Measurements from ENCODE around the gene NR1D1.

NR1D1 gene

DNA sequence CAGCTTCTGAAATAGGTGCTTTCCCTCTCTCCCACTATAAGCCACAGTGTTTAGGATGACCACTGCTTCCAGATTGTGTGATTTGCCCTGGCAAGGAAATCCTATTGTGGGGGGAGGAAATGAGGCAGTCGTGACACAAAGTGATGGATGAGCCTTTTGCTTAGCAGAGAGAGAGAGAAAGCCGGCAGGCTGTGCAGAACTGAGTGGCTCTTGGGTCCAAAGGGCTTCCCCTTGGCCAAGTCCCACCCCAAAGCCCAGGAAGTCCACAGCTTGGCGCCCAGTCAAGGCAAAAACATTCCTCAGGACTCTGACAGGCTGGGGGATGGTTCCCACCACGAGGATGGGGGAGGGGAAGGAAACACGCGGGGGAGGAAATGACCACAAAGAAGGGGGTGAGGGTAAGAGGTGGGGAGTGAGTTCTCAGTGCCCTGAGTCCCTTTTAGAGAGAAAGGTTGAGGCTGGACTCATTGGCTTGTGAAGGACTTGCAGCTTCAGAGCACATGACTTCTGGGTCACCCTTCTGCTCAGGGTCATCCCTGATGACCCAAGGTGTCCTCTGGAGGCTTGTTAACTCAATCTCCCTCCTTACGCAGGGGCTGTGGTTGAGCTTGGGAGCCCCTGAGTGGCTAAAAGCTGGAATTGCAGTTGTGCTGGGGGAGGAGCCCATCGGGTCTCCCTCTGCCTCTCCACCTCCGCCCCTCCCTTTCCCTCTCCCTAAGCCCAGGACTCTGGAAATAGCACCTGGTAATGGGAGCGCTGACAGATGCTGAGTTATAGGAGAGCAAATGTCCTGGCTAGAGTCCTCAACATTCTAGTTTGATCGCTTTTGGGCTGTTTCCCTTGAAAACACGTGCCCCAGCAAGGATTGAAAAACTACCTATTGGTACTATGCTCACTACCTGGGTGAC lies 11.1 kb upstream of the NR1D1 start:
- TF ChIP-seq, protein P1, sequence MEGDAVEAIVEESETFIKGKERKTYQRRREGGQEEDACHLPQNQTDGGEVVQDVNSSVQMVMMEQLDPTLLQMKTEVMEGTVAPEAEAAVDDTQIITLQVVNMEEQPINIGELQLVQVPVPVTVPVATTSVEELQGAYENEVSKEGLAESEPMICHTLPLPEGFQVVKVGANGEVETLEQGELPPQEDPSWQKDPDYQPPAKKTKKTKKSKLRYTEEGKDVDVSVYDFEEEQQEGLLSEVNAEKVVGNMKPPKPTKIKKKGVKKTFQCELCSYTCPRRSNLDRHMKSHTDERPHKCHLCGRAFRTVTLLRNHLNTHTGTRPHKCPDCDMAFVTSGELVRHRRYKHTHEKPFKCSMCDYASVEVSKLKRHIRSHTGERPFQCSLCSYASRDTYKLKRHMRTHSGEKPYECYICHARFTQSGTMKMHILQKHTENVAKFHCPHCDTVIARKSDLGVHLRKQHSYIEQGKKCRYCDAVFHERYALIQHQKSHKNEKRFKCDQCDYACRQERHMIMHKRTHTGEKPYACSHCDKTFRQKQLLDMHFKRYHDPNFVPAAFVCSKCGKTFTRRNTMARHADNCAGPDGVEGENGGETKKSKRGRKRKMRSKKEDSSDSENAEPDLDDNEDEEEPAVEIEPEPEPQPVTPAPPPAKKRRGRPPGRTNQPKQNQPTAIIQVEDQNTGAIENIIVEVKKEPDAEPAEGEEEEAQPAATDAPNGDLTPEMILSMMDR (IDR thresholded peaks at IDR 0.05; ENCODE audit: low read length), result peak; percentile 71
- TF ChIP-seq EZH2 (IDR thresholded peaks at IDR 0.05; ENCODE audit: borderline replicate concordance, low read length), result no peak
- peak overlapping the region; percentile 40 for H3K4me2 ChIP-seq (ENCODE audit: low read length)
- no peaks in the 10 kb centered on the region for H3K9me3 ChIP-seq (ENCODE audit: low read length)
- no peak overlapping the region for H3K27ac ChIP-seq (ENCODE audit: low read depth, low read length, poor library complexity, severe bottlenecking)
- no peaks in the 10 kb centered on the region for H3F3A ChIP-seq (ENCODE audit: insufficient read depth, low read length)
- no peaks in the 10 kb centered on the region for H4K20me1 ChIP-seq (ENCODE audit: insufficient read depth, low read length)
- H3K36me3 ChIP-seq (ENCODE audit: insufficient read depth, low read length), result no peaks in the 10 kb centered on the region
- H3K27me3 ChIP-seq (ENCODE audit: insufficient read depth, low read length), result no peaks in the 10 kb centered on the region
- no peak overlapping the region for H3K4me3 ChIP-seq (ENCODE audit: low read depth, low read length, poor library complexity, severe bottlenecking)
- H3K4me1 ChIP-seq (ENCODE audit: insufficient read depth, low read length, severe bottlenecking), result peaks cover 47% of the 10 kb centered on the region
- H3K79me2 ChIP-seq (ENCODE audit: insufficient read depth, low read length), result no peaks in the 10 kb centered on the region
- H2AFZ ChIP-seq (ENCODE audit: low read length), result no peak overlapping the region
- H3K9ac ChIP-seq (ENCODE audit: low read length), result no peak overlapping the region; the same call in 1 of the 2 replicates
- H3K9me2 ChIP-seq (ENCODE audit: low read depth, low read length), result no peaks in the 10 kb centered on the region

DNA sequence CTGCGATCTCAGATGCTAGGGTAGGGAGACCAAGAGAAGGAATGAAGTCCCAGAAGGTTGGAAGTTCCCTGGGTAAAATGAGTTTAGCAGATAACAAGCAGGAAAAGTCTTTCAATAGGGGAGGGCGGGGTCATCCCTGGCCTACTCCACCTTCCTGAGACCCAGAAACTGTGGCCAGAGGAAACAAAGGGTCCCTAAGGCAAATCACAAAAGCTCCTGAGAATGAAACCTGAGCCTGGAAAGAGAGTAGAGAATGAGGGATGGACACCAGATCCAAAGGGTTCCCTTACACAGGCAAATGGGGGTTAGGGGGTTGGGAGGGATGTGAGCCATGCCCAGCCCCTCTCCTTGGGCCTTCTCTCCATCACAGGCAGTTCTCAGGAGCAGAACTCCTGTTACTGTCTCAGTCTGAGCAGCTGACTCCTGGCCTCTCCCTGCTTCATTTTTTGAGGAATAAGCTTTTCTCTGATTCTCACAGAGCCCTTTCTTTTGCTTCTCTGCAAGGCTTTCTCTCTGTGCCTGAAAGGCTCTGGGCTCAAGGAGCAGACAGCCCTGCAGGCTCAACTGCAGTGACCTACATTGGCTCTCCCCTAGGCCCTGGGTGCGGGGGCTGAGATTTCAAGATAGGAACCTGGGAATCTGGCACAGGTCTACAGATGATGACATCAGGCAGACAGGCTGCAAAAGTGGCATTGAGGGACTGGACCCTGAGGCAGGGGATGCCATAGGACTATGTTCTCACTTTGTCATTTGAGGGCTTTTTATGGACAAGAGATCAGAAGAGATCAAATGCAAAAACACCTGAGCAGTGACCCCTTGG lies 9.8 kb upstream of the NR1D1 start:
- no peaks in the 10 kb centered on the region; the same call in 1 of the 2 replicates for H3K27me3 ChIP-seq (ENCODE audit: insufficient read depth, low read length)
- no peaks in the 10 kb centered on the region for H3K36me3 ChIP-seq (ENCODE audit: insufficient read depth, low read length)
- H2AFZ ChIP-seq (ENCODE audit: low read length), result no peak overlapping the region
- peaks cover 47% of the 10 kb centered on the region for H3K4me1 ChIP-seq (ENCODE audit: insufficient read depth, low read length, severe bottlenecking)
- H3K9me3 ChIP-seq (ENCODE audit: low read length), result no peaks in the 10 kb centered on the region
- no peak overlapping the region for H3K9ac ChIP-seq (ENCODE audit: low read length)
- no peaks in the 10 kb centered on the region for H4K20me1 ChIP-seq (ENCODE audit: insufficient read depth, low read length)
- H3K79me2 ChIP-seq (ENCODE audit: insufficient read depth, low read length), result no peaks in the 10 kb centered on the region
- H3K4me3 ChIP-seq (ENCODE audit: low read depth, low read length, poor library complexity, severe bottlenecking), result no peak overlapping the region
- no peak overlapping the region for H3K4me2 ChIP-seq (ENCODE audit: low read length)
- no peaks in the 10 kb centered on the region for H3K9me2 ChIP-seq (ENCODE audit: low read depth, low read length)
- H3F3A ChIP-seq (ENCODE audit: insufficient read depth, low read length), result no peaks in the 10 kb centered on the region
- no peak for TF ChIP-seq EZH2 (IDR thresholded peaks at IDR 0.05; ENCODE audit: borderline replicate concordance, low read length)
- TF ChIP-seq, protein P1 (IDR thresholded peaks at IDR 0.05; ENCODE audit: low read length), result no peak
- H3K27ac ChIP-seq (ENCODE audit: low read depth, low read length, poor library complexity, severe bottlenecking), result no peak overlapping the region

DNA sequence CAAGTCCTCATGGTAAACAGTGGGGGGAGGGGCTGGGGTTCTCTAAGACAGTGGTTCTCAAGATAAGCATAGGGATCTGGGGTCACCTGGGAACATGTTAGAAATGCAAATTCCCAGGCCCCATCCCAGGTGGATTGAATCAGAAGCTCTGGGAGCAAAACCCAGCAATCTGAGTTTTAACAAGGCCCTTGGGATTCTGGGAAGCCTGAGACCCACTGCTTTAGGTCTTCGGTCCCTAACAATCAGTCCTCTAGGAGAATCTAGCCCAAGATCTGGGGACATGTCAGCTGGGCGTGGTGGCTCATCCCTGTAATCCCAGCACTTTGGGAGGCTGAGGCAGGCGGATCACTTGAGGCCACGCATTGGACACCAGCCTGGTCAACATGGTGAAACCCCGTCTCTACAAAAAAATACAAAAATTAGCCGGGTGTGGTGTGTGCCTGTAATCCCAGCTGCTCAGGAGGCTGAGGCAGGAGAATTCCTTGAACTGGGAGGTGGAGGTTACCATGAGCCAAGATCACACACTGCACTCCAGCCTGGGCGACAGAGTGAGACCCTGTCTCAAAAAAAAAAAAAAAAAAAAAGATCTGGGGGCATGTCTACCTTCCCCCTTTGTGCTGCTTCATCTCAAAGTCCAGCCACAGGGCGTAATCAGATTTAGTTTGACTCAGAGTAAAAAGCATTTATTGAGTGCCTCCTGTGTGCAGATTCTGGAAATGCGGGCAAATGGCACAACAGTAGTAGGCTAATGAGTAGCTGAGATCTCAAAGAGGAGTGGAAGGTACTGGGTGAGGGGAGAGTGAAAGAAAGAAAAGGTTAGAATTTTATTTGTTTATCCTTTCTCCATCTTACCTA lies 8.8 kb upstream of the NR1D1 start:
- Histone ChIP-seq H3K79me2 (ENCODE audit: insufficient read depth, low read length) (no peaks in the 10 kb centered on the region), H3K4me1 (ENCODE audit: insufficient read depth, low read length, severe bottlenecking) (peaks cover 47% of the 10 kb centered on the region), H3K36me3 (ENCODE audit: insufficient read depth, low read length) (no peaks in the 10 kb centered on the region), H3K9ac (ENCODE audit: low read length) (no peak overlapping the region), H3K27me3 (ENCODE audit: insufficient read depth, low read length) (no peaks in the 10 kb centered on the region; the same call in 1 of the 2 replicates), H3K4me3 (ENCODE audit: low read depth, low read length, poor library complexity, severe bottlenecking) (no peak overlapping the region), H3K9me3 (ENCODE audit: low read length) (no peaks in the 10 kb centered on the region), H3K9me2 (ENCODE audit: low read depth, low read length) (no peaks in the 10 kb centered on the region), H3K4me2 (ENCODE audit: low read length) (no peak overlapping the region; the same call in 1 of the 2 replicates), H3K27ac (ENCODE audit: low read depth, low read length, poor library complexity, severe bottlenecking) (no peak overlapping the region), H4K20me1 (ENCODE audit: insufficient read depth, low read length) (no peaks in the 10 kb centered on the region), H2AFZ (ENCODE audit: low read length) (no peak overlapping the region), H3F3A (ENCODE audit: insufficient read depth, low read length) (no peaks in the 10 kb centered on the region)
- no peak for TF ChIP-seq EZH2 (IDR thresholded peaks at IDR 0.05; ENCODE audit: borderline replicate concordance, low read length)

Measured in OCI-LY1 (cell line).